Measurements from ENCODE around the gene IL17RD.

IL17RD gene

GRCh38 chr3:57065588-57065987 lies 99.6 kb downstream of the IL17RD start:
- DNase-seq (ENCODE audit: low spot score) = no peak

- no peak for DNase-seq (ENCODE audit: low spot score)
Observed at GRCh38 chr3:57064572-57064971, 100.6 kb downstream of the IL17RD start.

GRCh38 chr3:57064001-57064400 lies 101.2 kb downstream of the IL17RD start:
- DNase-seq (ENCODE audit: low spot score) = no peak

- DNase-seq (ENCODE audit: low spot score) = no peak
Observed at GRCh38 chr3:57063032-57063431, 102.1 kb downstream of the IL17RD start.

- DNase-seq (ENCODE audit: low spot score) = no peak
Observed at GRCh38 chr3:57062101-57062631, 103.0 kb downstream of the IL17RD start.

- no peak for DNase-seq (ENCODE audit: low spot score)
Observed at GRCh38 chr3:57061556-57061955, 103.6 kb downstream of the IL17RD start.

GRCh38 chr3:57060089-57060821 lies 104.9 kb downstream of the IL17RD start, which contains the start of gene SPATA12:
Gene SPATA12, plus strand, starts transcription at chr3:57060664. Its CDS starts 13,031 bp downstream, at chr3:57073695.
- DNase-seq (ENCODE audit: low spot score) = peak; percentile 17

- no peak for DNase-seq (ENCODE audit: low spot score)
Observed at GRCh38 chr3:57059411-57059810, 105.7 kb downstream of the IL17RD start.

GRCh38 chr3:57057351-57057750 lies 107.8 kb downstream of the IL17RD start:
- DNase-seq (ENCODE audit: low spot score) = no peak

GRCh38 chr3:57053122-57053521 lies 112.0 kb downstream of the IL17RD start:
- no peak for DNase-seq (ENCODE audit: low spot score)

- DNase-seq (ENCODE audit: low spot score) = no peak
Observed at GRCh38 chr3:57052662-57053061, 112.5 kb downstream of the IL17RD start.

- DNase-seq (ENCODE audit: low spot score) = no peak
Observed at GRCh38 chr3:57048728-57049127, 116.4 kb downstream of the IL17RD start.

- DNase-seq (ENCODE audit: low spot score) = no peak
Observed at GRCh38 chr3:57048052-57048671, 117.0 kb downstream of the IL17RD start.

- no peak for DNase-seq (ENCODE audit: low spot score)
Observed at GRCh38 chr3:57046101-57046765, 118.9 kb downstream of the IL17RD start.

- no peak for DNase-seq (ENCODE audit: low spot score)
Observed at GRCh38 chr3:57043518-57043917, 121.6 kb downstream of the IL17RD start.

- no peak for DNase-seq (ENCODE audit: low spot score)
Observed at GRCh38 chr3:57041674-57042073, 123.5 kb downstream of the IL17RD start.

Measured in HuH-7 (cell line).